Activated CD8-positive, alpha-beta memory T cell treated with anti-CD3 and anti-CD28 coated beads for 24 hours (primary cell): ENCODE results near the gene TUBG1.

Experiments
- DNase-seq: peaks from one replicate; pipeline ENCODE4 v3.0.0-alpha.2; 2020

Gene TUBG1

DNA sequence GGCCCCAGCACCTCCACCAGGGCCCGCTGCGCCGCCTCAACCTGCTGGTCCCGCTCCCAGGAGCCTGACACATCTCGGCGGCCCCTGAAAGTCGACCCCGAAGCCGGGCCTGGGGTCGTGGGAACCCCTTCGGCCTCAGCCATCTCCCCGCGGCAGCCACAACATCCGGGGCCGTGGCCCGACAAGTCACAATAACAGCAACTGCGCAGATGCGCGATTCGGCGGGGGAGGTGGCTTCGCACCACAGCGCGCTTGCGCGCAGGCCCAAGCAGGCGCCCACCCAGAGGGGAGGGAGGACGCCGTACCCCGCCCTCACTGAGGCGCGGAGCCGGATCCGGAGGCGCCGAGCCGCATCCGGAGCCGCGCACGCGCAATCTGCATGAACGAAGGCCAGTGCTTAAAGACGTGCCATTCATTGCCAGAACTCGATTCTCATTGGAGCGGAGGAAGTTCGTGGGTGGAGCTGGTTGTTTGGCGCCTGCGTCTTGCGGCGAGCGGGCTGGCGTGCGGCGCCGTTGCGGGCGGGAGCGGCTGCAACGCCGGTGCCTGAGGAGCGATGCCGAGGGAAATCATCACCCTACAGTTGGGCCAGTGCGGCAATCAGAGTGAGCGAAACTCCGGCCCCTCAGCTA lies at the start of gene TUBG1, which contains the start of gene RETREG3:
TUBG1 (plus strand) TSS at position 502 of the 632 bp plus-strand sequence; CDS start at position 557, 55 bp downstream.
RETREG3 (minus strand) TSS at position 193 of the 632 bp plus-strand sequence; CDS start at position 143, 50 bp downstream.
- peak; percentile 99 for DNase-seq

DNA sequence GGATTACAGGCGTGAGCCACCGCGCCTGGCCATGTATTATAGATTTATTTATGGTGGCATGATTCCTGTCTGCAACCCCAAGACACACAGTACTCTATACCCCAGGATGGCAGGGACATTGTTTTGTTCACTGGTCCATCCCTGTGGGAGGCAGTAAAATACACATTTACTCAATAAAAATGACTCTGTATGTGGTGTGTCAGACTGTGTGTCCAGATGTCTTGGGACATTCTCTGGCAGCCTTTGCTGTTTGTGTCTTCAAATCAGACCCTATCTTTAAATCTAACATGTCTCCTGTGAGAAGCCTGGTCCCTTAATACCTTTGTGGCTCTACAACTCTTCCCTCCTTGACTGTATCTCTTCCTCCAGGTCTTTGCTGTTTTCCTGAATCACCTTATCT lies 49.2 kb upstream of the TUBG1 start:
- DNase-seq, result no peak

DNA sequence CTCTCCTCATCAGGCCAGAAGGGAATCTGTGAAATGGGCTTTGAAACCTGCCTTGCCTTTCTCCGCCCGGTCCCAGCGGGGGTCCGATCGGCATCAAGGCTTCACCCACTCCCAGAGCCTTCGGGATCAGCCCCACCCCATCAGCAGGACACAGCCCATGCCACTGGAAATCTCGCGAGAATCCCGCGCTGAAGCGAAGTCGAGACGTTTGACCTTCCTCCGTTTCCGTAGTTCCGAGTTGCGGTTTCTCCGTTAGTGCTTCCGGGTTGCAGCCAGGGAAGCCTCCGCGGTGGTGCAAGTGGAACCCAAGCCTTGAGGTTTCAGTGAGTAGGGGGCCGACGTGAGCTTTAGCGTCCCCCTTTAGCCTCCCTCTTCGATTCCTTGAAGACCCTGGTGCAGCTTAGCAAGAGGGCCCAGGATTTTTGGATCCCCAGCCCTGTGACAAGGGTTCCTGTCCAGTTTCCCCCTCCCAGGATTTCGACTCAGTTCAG lies 47.5 kb upstream of the TUBG1 start, which contains the start of gene COASY:
COASY (plus strand) TSS at position 252 of the 491 bp plus-strand sequence. CDS start 475 bp downstream, outside the sequence.
- peak; percentile 96 for DNase-seq

DNA sequence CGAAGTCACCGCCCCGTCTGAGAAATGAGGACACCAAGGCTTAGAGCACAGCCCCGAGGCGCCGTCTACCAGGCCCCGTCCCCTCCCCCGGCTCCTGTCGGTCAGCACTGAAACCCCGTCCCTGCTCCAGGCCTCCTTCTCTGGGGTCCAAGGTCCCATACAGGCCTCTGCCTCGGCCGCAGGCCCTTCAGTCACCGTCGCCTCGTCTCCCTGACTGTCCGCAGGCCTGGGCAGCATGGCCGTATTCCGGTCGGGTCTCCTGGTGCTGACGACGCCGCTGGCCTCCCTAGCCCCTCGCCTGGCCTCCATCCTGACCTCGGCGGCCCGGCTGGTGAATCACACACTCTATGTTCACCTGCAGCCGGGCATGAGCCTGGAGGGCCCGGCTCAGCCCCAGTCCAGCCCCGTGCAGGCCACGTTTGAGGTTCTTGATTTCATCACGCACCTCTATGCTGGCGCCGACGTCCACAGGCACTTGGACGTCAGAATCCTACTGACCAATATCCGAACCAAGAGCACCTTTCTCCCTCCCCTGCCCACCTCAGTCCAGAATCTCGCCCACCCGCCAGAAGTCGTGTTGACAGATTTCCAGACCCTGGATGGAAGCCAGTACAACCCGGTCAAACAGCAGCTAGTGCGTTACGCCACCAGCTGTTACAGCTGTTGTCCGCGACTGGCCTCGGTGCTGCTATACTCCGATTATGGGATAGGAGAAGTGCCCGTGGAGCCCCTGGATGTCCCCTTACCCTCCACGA lies 46.9 kb upstream of the TUBG1 start:
- no peak for DNase-seq

DNA sequence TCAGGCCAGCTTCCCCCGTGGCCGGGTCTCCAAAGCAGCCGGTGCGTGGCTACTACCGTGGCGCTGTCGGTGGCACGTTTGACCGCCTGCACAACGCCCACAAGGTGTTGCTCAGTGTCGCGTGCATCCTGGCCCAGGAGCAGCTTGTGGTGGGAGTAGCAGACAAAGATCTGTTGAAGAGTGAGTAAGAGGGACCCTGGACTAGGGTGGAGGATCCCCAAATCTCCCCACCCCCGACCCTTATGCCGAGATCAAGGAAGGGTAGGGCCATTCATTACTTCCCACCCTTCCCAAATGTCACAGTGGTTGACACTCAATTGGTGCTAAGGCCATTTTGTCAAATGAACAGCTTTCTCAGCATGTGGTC lies 46.4 kb upstream of the TUBG1 start:
- no peak for DNase-seq

DNA sequence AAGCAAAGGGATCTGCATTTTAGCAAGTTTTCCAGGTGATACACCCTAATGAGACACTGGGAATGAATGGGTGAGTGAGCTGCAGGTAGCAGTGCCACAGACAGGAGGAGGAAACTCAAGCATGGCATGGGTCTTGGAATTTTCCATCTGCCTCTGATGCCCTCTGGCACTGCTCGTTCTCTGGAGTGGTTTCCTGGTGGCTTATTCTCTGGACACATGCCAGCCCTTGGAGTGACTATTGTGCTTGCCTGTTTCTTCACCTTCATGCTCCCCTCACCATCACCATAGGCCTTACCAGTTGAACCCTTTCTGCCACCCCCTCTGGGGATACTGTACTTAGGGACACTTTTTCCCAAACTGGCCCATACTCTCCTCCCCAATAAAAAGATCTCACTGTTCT lies 45.9 kb upstream of the TUBG1 start:
- DNase-seq, result no peak

DNA sequence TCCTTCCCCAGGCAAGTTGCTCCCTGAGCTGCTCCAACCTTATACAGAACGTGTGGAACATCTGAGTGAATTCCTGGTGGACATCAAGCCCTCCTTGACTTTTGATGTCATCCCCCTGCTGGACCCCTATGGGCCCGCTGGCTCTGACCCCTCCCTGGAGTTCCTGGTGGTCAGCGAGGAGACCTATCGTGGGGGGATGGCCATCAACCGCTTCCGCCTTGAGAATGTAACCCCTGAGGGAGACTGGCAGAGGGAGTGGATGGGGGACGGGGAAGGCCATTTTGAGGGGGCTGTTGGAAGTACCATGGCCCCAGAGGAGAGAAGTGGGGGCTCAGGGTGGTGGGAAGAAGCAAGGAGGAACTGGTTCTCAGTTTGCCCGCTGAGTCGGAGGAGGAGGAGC lies 45.5 kb upstream of the TUBG1 start:
- DNase-seq, result no peak

DNA sequence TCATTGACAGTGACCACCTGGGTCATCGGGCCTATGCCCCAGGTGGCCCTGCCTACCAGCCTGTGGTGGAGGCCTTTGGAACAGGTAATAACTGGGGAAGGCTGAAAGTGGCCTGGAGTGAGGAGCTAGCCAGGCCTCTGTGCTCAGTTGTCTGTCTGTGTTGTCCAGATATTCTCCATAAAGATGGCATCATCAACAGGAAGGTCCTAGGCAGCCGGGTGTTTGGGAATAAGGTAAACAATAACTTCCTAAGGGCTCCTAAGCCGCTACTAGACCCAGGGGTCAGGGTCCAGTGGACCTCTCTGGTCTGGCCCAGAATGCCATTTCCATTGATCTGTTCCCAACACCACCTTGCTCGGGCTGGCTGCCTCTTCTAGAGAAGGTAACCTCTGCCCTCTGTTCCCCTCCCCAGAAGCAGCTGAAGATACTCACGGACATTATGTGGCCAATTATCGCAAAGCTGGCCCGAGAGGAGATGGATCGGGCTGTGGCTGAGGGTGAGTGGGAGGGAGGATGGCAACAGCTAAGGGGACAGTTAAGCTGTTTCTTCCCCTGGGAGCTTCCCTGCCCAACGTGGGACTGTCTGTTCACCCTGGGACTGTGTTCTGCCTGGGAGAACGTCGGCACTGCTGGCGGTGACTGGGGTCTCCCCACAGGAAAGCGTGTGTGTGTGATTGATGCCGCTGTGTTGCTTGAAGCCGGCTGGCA lies 44.5 kb upstream of the TUBG1 start:
- no peak for DNase-seq

DNA sequence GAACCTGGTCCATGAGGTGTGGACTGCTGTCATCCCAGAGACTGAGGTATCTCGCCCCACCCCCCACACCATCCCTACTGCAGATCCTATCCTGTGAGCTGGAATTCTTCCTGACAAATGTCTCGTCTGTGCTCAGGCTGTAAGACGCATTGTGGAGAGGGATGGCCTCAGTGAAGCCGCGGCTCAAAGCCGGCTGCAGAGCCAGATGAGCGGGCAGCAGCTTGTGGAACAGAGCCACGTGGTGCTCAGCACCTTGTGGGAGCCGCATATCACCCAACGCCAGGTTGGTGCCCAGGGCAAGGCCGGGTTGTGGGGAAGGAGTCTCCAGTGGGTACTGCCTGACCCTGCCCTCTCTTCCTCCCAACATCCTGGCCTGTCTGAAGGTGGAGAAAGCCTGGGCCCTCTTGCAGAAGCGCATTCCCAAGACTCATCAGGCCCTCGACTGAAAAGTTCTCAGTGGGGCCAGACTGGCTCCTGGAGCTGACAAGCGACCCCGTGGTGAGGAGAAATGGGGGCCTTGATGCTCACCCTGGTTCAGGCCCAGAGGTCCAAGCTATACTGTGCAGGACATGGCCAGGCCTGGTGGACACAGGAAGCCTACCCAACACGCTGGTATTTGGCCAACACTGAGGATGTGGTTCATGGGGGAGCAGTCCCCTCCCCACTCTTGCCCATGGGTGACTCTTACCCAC lies 43.8 kb upstream of the TUBG1 start:
- no peak for DNase-seq

DNA sequence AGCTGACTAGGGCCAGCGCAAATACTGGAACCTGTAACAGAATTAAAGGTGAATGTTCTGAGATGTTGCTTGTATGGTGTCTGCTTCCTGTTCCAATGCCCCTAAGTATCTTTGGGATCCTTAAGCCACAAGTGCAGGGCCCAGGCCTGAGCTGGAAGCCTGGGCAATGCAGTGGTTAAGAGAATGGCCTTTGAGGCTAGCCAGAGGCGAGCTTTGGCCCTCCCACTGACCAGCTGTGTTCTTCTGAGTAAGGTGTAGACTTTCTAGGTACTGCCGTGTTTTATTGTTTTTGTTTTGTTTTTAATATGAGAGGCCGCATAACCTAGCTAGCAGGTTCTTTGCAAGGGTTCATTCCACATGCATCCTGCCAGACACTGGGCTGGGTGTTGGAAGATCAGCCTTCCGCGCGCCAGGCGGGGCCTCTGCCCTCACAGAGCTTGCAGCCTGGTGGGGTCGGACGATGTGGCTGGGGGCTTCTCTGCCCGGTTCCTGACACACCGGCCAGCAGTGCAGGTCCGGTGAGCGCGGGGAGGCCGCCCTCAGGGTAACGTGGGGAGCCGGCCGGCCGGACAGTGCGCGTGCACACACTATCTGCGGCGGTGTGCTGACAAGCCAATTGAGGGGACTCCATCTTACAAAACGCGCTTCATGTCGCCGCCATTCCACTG lies 43.1 kb upstream of the TUBG1 start:
- DNase-seq, result no peak

DNA sequence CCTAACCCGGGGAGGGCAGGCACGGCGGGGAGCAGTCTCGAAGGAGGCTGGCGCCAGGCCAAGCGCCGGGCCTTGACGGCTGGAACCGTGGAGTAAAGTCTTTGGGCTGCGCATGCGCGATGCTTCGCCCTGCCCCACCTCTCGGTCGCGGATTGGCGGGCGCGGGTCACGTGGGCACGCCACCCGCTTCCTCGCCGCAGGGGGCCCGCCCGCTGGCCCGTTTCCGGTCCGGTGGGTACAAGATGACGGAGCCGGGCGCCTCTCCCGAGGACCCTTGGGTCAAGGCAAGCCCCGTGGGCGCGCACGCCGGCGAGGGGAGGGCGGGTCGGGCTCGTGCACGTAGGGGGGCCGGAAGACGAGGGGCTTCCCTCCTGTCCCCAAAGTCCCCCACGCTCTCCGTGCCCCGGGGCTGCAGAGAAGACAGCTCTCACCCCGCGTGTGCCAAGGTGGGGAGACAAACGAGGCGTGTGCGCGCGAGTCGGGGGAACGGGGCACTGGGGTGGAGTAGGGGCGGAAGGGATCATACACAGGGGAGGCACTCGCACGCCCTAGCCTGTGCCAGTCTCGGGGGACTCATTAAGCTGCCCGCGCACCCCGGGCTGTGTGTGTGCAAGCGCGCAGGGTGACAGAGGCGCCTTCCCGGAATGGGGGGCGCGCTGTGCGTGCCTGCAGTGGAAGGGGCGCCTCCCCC lies 42.5 kb upstream of the TUBG1 start, which contains the start of gene MLX:
MLX (plus strand) TSS at position 218 of the 691 bp plus-strand sequence; CDS start at position 243, 25 bp downstream.
- peak; percentile 96 for DNase-seq

DNA sequence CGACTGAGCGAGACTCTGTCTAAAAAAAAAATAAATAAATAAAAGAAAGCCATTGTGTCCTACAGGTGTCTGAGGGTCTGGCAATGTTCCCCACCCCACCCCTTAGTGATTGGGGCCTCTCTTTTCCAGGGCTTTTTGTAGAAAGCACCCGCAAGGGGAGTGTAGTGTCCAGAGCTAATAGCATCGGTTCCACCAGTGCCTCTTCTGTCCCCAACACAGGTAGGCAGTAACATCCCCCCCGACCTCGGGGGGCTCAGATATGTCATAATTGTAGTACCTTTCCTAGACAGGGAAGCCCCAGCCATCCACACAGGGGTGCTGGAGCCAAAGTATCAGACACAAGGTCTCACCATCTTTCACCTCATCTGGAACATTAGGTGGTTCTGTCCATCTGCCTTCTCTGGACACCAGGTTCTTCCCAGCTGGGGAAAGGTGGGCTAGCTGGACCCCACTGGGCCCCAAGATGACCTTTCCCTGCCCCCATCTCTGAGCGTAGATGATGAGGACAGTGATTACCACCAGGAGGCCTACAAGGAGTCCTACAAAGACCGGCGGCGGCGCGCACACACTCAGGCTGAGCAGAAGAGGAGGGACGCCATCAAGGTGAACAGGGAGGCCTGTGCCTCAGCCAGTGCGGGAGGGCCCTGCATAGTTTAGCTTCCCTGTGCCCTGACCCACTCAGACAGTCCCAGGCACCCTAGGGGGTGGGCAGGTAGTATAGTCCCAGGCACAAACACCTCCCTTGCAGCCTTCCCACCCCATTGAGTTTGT lies 41.0 kb upstream of the TUBG1 start:
- no peak for DNase-seq

DNA sequence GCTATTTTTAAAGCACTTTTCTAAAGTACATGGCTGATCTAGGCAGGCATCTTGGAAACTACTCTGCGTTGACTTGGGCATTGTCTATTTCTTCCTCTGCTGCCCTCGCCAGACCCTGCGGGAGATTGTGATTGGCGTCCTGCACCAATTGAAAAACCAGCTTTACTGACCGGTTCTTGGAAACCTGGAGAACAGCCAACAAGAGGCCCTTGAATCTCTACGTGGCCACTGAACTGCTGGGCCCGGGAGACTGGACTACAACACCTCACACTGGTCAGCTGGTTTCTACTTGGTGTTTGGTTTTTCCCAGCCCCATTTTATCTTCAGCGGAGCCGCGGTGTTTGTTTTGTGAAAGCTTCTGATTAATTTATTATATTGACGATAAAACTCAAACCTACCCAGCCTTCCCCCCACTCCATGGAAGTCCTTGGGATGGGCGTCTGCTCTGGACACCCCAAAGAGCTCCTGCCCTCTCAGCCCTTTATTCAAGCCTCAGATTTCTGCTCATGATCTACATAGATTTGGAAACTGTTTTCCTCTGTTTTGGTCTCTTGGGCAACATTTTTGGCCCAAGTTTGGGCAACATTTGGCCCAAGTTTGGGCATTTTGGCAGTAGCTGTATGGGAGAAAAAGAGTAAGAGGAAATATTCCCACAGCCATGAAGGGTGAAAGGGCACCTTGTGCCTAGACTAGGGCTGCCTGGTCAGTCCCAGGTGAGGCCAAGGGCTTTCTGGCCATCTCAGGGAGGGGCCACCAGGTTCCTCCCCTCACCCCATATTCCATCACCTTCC lies 37.9 kb upstream of the TUBG1 start:
- DNase-seq, result no peak

DNA sequence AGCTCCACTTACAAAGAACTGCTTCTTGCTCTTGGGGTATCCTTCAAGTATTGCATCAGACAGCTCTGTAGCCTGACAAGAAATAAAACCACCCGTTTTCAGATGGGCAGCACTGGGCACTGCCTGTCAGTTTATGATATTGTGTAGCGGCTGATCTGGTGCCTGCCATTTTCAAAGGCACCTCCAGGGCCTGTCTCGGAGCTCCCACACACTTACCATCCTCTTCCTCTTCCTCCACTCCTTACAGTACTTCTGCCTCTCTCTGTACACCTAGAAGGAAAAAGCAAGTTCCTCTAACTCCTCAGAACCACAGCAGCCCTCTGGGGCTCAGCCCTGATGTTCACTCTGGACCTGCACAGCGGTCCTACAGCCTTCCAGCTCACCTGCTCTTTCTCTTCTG lies 36.4 kb upstream of the TUBG1 start:
- DNase-seq, result no peak

DNA sequence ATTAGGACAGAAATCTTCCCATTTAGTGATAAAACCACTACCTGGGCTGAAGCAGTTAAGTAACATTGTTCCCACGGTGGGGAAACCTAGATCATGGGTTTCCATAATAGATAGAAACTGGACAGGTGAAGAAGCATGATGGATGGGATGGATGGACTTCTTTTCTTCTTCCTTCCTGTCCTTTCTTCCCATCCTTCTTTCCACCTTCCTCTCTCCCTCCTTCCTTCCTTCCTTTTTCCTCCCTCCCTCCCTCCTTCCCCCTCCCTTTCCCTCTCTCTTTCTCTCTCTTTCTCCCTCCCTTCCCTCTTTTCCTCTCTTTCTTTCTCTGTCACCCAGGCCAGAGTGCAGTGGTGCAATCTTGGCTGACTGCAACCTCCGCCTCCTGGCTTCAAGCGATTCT lies 35.0 kb upstream of the TUBG1 start:
- no peak for DNase-seq

DNA sequence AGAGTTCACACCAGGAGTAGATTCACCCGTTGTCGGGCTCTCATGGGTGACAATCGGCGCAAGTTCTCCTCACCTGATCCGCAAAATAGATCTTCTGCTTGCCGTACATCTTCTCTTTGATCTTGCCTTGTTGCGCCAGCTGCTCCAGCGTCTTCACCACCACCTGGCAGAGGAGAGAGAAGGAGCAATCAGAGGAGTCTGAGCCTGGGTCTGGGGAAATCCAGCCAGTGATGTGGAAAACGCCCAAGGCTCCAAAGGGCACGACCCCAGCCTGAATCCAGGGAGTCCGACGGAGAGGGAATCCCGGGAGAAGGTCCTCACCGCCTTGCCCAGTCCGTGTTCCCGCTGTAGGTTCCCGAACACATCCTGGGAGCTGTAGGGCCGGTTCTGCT lies 32.3 kb upstream of the TUBG1 start:
- no peak for DNase-seq

DNA sequence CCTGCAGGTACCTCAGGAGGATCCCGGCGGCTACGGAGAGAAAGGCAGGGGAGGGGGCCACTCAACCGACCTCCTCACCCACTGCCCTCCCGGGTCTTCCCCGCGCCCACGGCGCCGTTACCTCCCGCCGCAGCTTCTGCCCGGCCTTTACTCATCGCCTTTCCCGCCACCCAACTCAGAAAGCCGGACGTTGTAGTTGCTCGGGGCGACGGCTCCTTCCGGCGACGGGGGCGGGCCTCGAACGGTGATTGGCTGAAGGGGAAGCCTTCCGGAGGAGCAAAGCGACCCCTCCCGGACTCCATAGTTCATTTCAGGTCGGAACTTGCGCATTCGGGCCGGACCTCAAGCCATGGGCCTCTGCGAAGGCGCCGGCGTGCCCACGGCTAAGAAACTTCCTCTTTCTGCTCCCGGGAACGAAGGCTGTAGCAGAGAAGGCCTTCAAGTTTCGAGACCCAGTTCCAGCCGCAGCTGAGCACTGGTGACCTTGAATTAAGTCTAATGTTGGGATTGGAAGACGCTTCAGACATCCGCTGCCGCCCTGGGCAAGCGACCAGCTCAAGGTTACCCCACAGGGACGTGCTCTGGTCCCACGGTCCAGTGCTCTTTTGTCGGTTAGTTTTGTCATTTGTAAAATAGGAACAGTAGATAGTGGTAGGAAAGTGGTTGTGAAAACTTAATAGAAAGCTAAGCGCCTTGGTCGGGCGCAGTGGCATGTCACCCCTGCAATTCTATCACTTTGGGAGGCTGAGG lies 31.8 kb upstream of the TUBG1 start, which contains the start of gene PSMC3IP:
PSMC3IP (minus strand) TSS at position 198 of the 750 bp plus-strand sequence; CDS start at position 155, 43 bp downstream.
- peak; percentile 96 for DNase-seq

DNA sequence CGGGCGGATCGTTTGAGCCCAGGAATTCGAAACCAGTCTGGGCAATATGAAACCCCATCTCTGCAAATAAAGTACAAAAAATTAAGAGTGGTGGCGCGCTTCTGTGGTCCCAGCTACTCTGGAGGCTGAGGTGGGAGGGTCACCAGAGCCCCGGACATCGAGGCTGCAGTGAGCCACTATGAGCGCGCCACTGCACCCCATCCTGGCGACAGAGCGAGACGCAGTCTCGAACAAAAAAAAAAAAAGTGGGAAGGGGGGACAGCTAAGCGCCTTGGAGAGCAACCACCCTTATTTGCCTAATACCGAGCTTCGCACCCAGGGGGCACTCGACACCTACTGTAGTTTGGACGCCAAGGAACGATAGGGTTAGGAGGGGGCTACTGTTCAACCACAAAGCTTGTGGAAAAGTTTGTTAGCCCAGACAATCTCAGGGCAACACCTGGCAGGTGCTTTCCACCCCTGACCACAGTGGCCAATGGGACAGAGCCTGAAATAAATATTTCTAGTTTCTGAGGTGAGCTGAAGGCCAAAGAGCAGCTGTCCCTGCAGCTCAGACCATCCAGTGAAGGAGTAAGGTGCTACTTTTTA lies 31.1 kb upstream of the TUBG1 start:
- peak; percentile 88 for DNase-seq
